K562 (cell line): ENCODE data around the gene P2RY11. TPM values are rescaled to one million over a fixed set of nuclear protein-coding genes. Genes with fewer than 3 reads are reported as not detected.

Experiments used
- ATAC-seq: fragments of 200-7000 bp; cut with Tn5 transposase; 3 replicates; pipeline ENCODE4 v1.9.1; 2020; ENCODE audit warnings: moderate library complexity
- BruUV-seq: library from RNA; stranded (reverse); fragments of 400-500 nt; replicated peaks from 2 replicates; lab custom pipeline; 2021; lab: Mats Ljungman, UMichigan
- CTCF ChIA-PET: fragments of 300-600 bp; formaldehyde crosslinking; extraction: SDS; loops from one replicate; lab custom pipeline; 2021; ENCODE audit warnings: low intra/inter-chr PET ratio; lab: Yijun Ruan, JAX
- POLR2A ChIA-PET: fragments of 300-600, 350-650 bp; sonication (Branson Sonifier 250); formaldehyde crosslinking; extraction: SDS; loops from one replicate; lab custom pipeline; 2021; ENCODE audit warnings: antibody characterized with exemption, inconsistent platforms; lab: Yijun Ruan, JAX
- DNase-seq, 4 experiments: peaks; one replicate each; pipeline versions ENCODE4 v3.0.0 to v3.0.0-alpha.2; 2011 to 2018; ENCODE audit warnings: low spot score in 3 of 4, mixed read lengths in 3 of 4; ENCODE audit errors: extremely low read depth in 1 of 4
- FAIRE-seq: peaks from 2 replicates; lab custom pipeline; 2011; peaks lifted over from hg19 to GRCh38; lab: Jason Lieb, UNC
- H2AFZ ChIP-seq: 2 replicates; pipeline ENCODE4 v1.6.0; 2011; ENCODE audit warnings: low read depth, low read length, control low read depth, inconsistent platforms
- H3K27ac ChIP-seq: fragments of 200-600 bp; 3 replicates; pipeline ENCODE4 v1.8.0; 2011; ENCODE audit warnings: low read depth, mild to moderate bottlenecking, control low read depth, inconsistent platforms, low read length, moderate library complexity, mixed read lengths; ENCODE audit errors: extremely low read depth
- H3K27me3 ChIP-seq, 2 experiments: fragments of 300-600 bp in 1 of 2; 2 replicates in 1 of 2; 3 replicates in 1 of 2; pipeline versions ENCODE4 v1.6.0 to v1.8.0; 2011; ENCODE audit warnings: inconsistent platforms in 2 of 2, low read length in 2 of 2, mild to moderate bottlenecking in 1 of 2, mixed read lengths in 1 of 2, moderate library complexity in 1 of 2; ENCODE audit not compliant: control insufficient read depth in 2 of 2, insufficient read depth in 2 of 2
- H3K36me3 ChIP-seq: fragments of 300-600 bp; 3 replicates; pipeline ENCODE4 v1.8.0; 2011; ENCODE audit warnings: mild to moderate bottlenecking, low read length, inconsistent platforms; ENCODE audit not compliant: control insufficient read depth, insufficient read depth
- H3K4me1 ChIP-seq, 2 experiments: fragments of 200-600 bp in 1 of 2; replicated peaks in 1 of 2; 2 replicates in 1 of 2; 3 replicates in 1 of 2; pipeline versions ENCODE4 v1.5.1 to v1.8.0; 2011; ENCODE audit warnings: inconsistent platforms in 2 of 2, low read length in 2 of 2, mild to moderate bottlenecking in 1 of 2, mixed read lengths in 1 of 2, moderate library complexity in 1 of 2; ENCODE audit not compliant: control insufficient read depth in 2 of 2, insufficient read depth in 2 of 2
- H3K4me2 ChIP-seq: 2 replicates; pipeline ENCODE4 v1.6.1; 2011; ENCODE audit warnings: low read length, control low read depth, inconsistent platforms, mixed read lengths; ENCODE audit not compliant: insufficient read depth
- H3K4me3 ChIP-seq: fragments of 200-600 bp; sonication (generic), shearing (Covaris generic); 2 replicates; pipeline ENCODE4 v1.5.1; 2016; ENCODE audit warnings: control low read depth, inconsistent platforms
- H3K79me2 ChIP-seq: fragments of 200-600 bp; 3 replicates; pipeline ENCODE4 v1.8.0; 2011; ENCODE audit warnings: low read length, inconsistent platforms; ENCODE audit not compliant: control insufficient read depth, insufficient read depth
- H3K9ac ChIP-seq, 2 experiments: 2 replicates each; pipeline versions ENCODE4 v1.6.0 to v1.6.1; 2011; ENCODE audit warnings: low read depth in 2 of 2, low read length in 2 of 2, control low read depth in 1 of 2, inconsistent platforms in 1 of 2, mild to moderate bottlenecking in 1 of 2, mixed read lengths in 1 of 2; ENCODE audit not compliant: insufficient read depth in 1 of 2
- H3K9me1 ChIP-seq: one replicate; pipeline ENCODE4 v1.6.0; 2011; ENCODE audit warnings: inconsistent platforms, mild to moderate bottlenecking, low read length, moderate library complexity; ENCODE audit not compliant: control insufficient read depth, insufficient read depth
- H3K9me3 ChIP-seq: replicated peaks from 2 replicates; pipeline ENCODE4 v1.5.1; 2011; ENCODE audit warnings: low read depth, low read length, inconsistent platforms; ENCODE audit not compliant: control insufficient read depth, insufficient read depth
- H4K20me1 ChIP-seq: replicated peaks from 2 replicates; pipeline ENCODE4 v1.6.1; 2011; ENCODE audit warnings: low read length, inconsistent platforms, mixed read lengths; ENCODE audit not compliant: control insufficient read depth, insufficient read depth
- ARID2 ChIP-seq: fragments of 450-650 bp; IDR thresholded peaks from 2 replicates; pipeline ENCODE4 v1.6.1; 2017; ENCODE audit warnings: antibody characterized with exemption, mild to moderate bottlenecking
- BCOR ChIP-seq: fragments of 450-650 bp; IDR thresholded peaks from 2 replicates; pipeline ENCODE4 v1.6.1; 2016
- CREBBP ChIP-seq: IDR thresholded peaks from one replicate; pipeline ENCODE4 v1.6.1; 2012; ENCODE audit warnings: low read depth, mild to moderate bottlenecking, control low read depth, inconsistent platforms, low read length
- DDX20 ChIP-seq: fragments of 450-650 bp; IDR thresholded peaks from 2 replicates; pipeline ENCODE4 v1.6.1; 2016; ENCODE audit warnings: missing genetic modification characterization, low read depth, mild to moderate bottlenecking, missing compliant biosample characterization, moderate library complexity
- DIDO1 ChIP-seq: fragments of 450-650 bp; IDR thresholded peaks from 2 replicates; pipeline ENCODE4 v1.6.1; 2016; ENCODE audit warnings: low read depth, missing biosample characterization, missing genetic modification characterization
- ELF1 ChIP-seq: fragments of 200-800 bp; sonication (Bioruptor generic); IDR thresholded peaks from 2 replicates; pipeline ENCODE4 v1.6.1; 2016; ENCODE audit warnings: missing genetic modification characterization, missing compliant biosample characterization
- HNRNPH1 ChIP-seq: fragments of 200-400 bp; formaldehyde crosslinking; optimal IDR thresholded peaks from 2 replicates; pipeline ENCODE3; 2017; ENCODE audit warnings: low read depth, mild to moderate bottlenecking, low read length, moderate library complexity
- TCF7L2 ChIP-seq: fragments of 150-350 bp; IDR thresholded peaks from 2 replicates; pipeline ENCODE4 v1.6.1; 2016; ENCODE audit warnings: low read depth, mild to moderate bottlenecking, low read length, moderate library complexity
- ZNF121 ChIP-seq: sonication (generic); formaldehyde crosslinking; conservative IDR thresholded peaks from 2 replicates; pipeline ENCODE4 v1.8.0; 2022; ENCODE audit warnings: missing genetic modification reagents
- WGBS: fragments of 100-300 bp; shearing (Covaris generic); methylation state at CpG from one replicate; pipeline ENCODE4 v1.1.6; 2016; ENCODE audit warnings: low coverage, mixed read lengths; ENCODE audit not compliant: insufficient coverage; ENCODE audit errors: missing lambda C conversion rate; 5-methylcytosine and 5-hydroxymethylcytosine counted together
- in situ Hi-C: fragments of 300-500 bp; cut with MboI; formaldehyde crosslinking; loops from 4 replicates; pipeline ENCODE4 v1.15.0; 2018; ENCODE audit warnings: inconsistent platforms, mixed read lengths
- intact Hi-C: fragments of 100-400 bp; cut with micrococcal nuclease; formaldehyde crosslinking; loops from 2 replicates; pipeline ENCODE4 v1.14.2; 2022
- polyA plus RNA-seq, 8 experiments: library from polyadenylated mRNA; depleted of rRNA in 4 of 8; stranded (reverse) in 5 of 8; unstranded in 3 of 8; fragments of >200 nt; fragmentation: Nextera tagmentation in 2 of 8; fragmentation: Illumina TruSeq in 1 of 8; extraction: Ambion mirVana in 2 of 8; extraction: Trizol in 1 of 8; gene quantifications; 2 replicates each; pipeline versions ENCODE4 v1.2.1 to v1.2.3, GENCODE V29; 2011 to 2014; ENCODE audit warnings: inconsistent platforms in 1 of 8, missing spikeins in 1 of 8
- total RNA-seq, 7 experiments: library from RNA; depleted of rRNA in 6 of 7; stranded (reverse); fragments of >200 nt in 6 of 7; fragmentation: Illumina TruSeq in 2 of 7; extraction: Trizol in 2 of 7; gene quantifications; 2 replicates each; pipeline versions ENCODE4 v1.2.1 to v1.2.3, GENCODE V29; 2011 to 2021; ENCODE audit warnings: low replicate concordance in 1 of 7
- TF ChIP-seq, protein P1 (sequence below): fragments of 450-650 bp; IDR thresholded peaks from 2 replicates; pipeline ENCODE4 v1.6.1; 2017; ENCODE audit warnings: antibody characterized with exemption, mild to moderate bottlenecking
- TF ChIP-seq, protein P2 (sequence below): IDR thresholded peaks from 2 replicates; pipeline ENCODE4 v1.6.1; 2014; ENCODE audit warnings: antibody characterized with exemption
- TF ChIP-seq, protein P3 (sequence below): fragments of 250-450 bp; sonication (Bioruptor Pico); IDR thresholded peaks from 2 replicates; pipeline ENCODE4 v1.5.0; 2020; ENCODE audit warnings: mild to moderate bottlenecking

The P2RY11 gene
- total and polyA plus RNA-seq, 9 of the 15 experiments (the other 6 are each of a cell fraction or from before 2014, with no cell fraction given): 0.03 to 10.1 (median 1.5) TPM

DNA sequence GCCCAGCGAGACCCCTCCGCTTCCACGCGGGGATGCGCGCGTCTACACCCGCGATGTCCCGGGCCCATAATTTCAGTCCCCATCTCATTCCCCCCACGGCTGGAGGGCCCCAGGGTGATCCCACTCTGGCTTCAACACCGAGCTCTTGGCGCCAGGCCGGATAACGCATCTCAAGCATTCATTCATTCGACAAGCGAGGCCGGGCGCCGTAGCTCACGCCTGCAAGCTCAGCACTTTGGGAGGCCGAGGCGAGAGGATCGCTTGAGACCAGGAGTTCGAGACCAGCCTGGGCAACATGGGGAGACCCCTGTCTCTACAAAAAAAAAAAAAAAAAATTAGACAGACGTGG lies 14.9 kb upstream of the P2RY11 start (continued):
- no peak for TF ChIP-seq CREBBP
- no peak for TF ChIP-seq ARID2
- TF ChIP-seq, protein P1, sequence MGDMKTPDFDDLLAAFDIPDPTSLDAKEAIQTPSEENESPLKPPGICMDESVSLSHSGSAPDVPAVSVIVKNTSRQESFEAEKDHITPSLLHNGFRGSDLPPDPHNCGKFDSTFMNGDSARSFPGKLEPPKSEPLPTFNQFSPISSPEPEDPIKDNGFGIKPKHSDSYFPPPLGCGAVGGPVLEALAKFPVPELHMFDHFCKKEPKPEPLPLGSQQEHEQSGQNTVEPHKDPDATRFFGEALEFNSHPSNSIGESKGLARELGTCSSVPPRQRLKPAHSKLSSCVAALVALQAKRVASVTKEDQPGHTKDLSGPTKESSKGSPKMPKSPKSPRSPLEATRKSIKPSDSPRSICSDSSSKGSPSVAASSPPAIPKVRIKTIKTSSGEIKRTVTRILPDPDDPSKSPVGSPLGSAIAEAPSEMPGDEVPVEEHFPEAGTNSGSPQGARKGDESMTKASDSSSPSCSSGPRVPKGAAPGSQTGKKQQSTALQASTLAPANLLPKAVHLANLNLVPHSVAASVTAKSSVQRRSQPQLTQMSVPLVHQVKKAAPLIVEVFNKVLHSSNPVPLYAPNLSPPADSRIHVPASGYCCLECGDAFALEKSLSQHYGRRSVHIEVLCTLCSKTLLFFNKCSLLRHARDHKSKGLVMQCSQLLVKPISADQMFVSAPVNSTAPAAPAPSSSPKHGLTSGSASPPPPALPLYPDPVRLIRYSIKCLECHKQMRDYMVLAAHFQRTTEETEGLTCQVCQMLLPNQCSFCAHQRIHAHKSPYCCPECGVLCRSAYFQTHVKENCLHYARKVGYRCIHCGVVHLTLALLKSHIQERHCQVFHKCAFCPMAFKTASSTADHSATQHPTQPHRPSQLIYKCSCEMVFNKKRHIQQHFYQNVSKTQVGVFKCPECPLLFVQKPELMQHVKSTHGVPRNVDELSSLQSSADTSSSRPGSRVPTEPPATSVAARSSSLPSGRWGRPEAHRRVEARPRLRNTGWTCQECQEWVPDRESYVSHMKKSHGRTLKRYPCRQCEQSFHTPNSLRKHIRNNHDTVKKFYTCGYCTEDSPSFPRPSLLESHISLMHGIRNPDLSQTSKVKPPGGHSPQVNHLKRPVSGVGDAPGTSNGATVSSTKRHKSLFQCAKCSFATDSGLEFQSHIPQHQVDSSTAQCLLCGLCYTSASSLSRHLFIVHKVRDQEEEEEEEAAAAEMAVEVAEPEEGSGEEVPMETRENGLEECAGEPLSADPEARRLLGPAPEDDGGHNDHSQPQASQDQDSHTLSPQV: peak; percentile 4; the same call in 1 of the 2 replicates

DNA sequence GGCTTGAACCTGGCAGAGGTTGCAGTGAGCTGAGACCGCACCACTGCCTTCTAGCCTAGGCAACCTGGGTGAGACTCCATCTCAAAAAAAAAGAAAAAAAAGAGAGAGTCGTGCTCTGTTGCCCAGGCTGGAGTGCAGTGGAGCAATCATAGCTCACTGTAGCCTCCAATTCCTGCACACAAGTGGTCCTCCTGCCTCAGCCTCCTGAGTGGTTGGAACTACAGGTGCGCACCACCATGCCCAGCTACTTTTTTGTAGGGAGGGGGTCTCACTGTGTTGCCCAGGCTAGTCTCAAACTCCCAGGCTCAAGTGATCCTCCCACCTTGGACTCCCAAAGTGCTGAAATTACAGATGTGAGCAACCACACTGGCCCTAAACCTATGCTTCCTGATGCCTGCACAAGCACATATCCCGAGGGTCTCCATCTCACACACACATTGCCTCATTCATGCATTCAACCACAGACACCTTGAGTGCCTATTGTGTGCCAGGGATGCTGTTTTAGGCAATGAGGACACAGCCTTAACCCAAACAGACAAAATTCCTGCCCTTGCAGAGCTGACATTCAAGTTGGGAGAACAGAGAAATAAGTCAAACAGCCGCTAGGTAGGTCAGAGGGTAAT lies 11.2 kb upstream of the P2RY11 start:
- no peak overlapping the region for H3K4me2 ChIP-seq
- ATAC-seq: no peak
- no peaks in the 10 kb centered on the region for H4K20me1 ChIP-seq
- H3K79me2 ChIP-seq: no peaks in the 10 kb centered on the region
- H2AFZ ChIP-seq: no peak overlapping the region
- H3K4me1 ChIP-seq: peaks cover 36 to 38% of the 10 kb centered on the region in 2 experiments
- DNase-seq: no peak
- H3K9me1 ChIP-seq: no peaks in the 10 kb centered on the region
- H3K9me3 ChIP-seq: no peaks in the 10 kb centered on the region
- no peak for TF ChIP-seq ELF1 (tag)
- TF ChIP-seq ZNF121 (CRISPR knock-in tag): peak; percentile 49; the same call in 1 of the 2 replicates
- TF ChIP-seq TCF7L2: no peak
- TF ChIP-seq, protein P2, sequence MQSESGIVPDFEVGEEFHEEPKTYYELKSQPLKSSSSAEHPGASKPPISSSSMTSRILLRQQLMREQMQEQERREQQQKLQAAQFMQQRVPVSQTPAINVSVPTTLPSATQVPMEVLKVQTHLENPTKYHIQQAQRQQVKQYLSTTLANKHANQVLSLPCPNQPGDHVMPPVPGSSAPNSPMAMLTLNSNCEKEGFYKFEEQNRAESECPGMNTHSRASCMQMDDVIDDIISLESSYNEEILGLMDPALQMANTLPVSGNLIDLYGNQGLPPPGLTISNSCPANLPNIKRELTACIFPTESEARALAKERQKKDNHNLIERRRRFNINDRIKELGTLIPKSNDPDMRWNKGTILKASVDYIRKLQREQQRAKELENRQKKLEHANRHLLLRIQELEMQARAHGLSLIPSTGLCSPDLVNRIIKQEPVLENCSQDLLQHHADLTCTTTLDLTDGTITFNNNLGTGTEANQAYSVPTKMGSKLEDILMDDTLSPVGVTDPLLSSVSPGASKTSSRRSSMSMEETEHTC: no peak
- TF ChIP-seq DDX20 (tag): no peak
- TF ChIP-seq DIDO1 (tag): no peak
- no peak for TF ChIP-seq HNRNPH1
- 0 out of 2 replicates have a peak, but pooled peaks have one; percentile 33 for TF ChIP-seq BCOR
- TF ChIP-seq, protein P3, sequence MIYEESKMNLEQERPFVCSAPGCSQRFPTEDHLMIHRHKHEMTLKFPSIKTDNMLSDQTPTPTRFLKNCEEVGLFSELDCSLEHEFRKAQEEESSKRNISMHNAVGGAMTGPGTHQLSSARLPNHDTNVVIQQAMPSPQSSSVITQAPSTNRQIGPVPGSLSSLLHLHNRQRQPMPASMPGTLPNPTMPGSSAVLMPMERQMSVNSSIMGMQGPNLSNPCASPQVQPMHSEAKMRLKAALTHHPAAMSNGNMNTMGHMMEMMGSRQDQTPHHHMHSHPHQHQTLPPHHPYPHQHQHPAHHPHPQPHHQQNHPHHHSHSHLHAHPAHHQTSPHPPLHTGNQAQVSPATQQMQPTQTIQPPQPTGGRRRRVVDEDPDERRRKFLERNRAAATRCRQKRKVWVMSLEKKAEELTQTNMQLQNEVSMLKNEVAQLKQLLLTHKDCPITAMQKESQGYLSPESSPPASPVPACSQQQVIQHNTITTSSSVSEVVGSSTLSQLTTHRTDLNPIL (CRISPR knock-in tag): no peak
- H3K9ac ChIP-seq: no peak overlapping the region
- ChIA-PET CTCF (no interaction called here), POLR2A (interaction anchor here (0.6 to 1.2 kb wide), 3 partner anchors 9 to 289 kb away, joined by 3 to 6 read pairs (median 5); no protein-coding TSS in a partner anchor)
- no peaks in the 10 kb centered on the region for H3K27me3 ChIP-seq
- BruUV-seq: no TSS peak
- H3K36me3 ChIP-seq: no peaks in the 10 kb centered on the region
- FAIRE-seq: no peak
- no peak overlapping the region for H3K4me3 ChIP-seq
- in situ Hi-C loops: no loop called here
- WGBS: 48% methylated on average over 4 of the region's 5 CpGs
- no peak overlapping the region for H3K27ac ChIP-seq
- intact Hi-C loops: no loop called here
